ENCODE measurements around the gene RNF146. TPM values are rescaled to one million over a fixed set of nuclear protein-coding genes. Genes with fewer than 3 reads are reported as not detected.
"Not testable (repeated sequence)": the region's sequence is repeated elsewhere in the genome, so short reads cannot be mapped to it uniquely, and the experiment has no call there.

Gene RNF146
- total RNA-seq, 1 experiment from 2014 or later, result 31.3 TPM

- Mint-ChIP-seq H3K9me3 (ENCODE audit: unreplicated experiment) (no peaks in the 10 kb centered on the region), H3K4me1 (ENCODE audit: low read depth, unreplicated experiment) (no peaks in the 10 kb centered on the region), H3K27ac (ENCODE audit: unreplicated experiment) (no peak overlapping the region), H3K4me3 (ENCODE audit: unreplicated experiment) (no peak overlapping the region), H3K27me3 (ENCODE audit: insufficient read depth, unreplicated experiment) (peaks cover 6% of the 10 kb centered on the region), H3K36me3 (ENCODE audit: insufficient read depth, unreplicated experiment) (no peaks in the 10 kb centered on the region)
- ChIA-PET CTCF (no interaction called here), POLR2A (no interaction called here)
- H3K4me1 ChIP-seq, result no peaks in the 10 kb centered on the region
- H3K4me3 ChIP-seq (ENCODE audit: low read depth, low read length), result no peak overlapping the region
- TF ChIP-seq CTCF (IDR thresholded peaks at IDR 0.05; ENCODE audit: insufficient read depth in 1 of 2, low read depth in 1 of 2, low read length in 1 of 2, severe bottlenecking in 1 of 2, unreplicated experiment in 1 of 2), result no peak
- intact Hi-C loops (cut with micrococcal nuclease; ENCODE audit: unreplicated experiment), result no loop called here
- no peak for DNase-seq
- BruUV-seq (replicated peaks), result no TSS peak
- H3K27me3 ChIP-seq (replicated peaks; ENCODE audit: control insufficient read depth, insufficient read depth, low read length), result no peaks in the 10 kb centered on the region
- H3K36me3 ChIP-seq (ENCODE audit: control insufficient read depth, insufficient read depth, low read length), result no peaks in the 10 kb centered on the region
- H3K9me3 ChIP-seq, result no peaks in the 10 kb centered on the region
Measured at GRCh38 chr6:127222418-127222817, 44.2 kb upstream of the RNF146 start.

- H3K27ac Mint-ChIP-seq (ENCODE audit: unreplicated experiment), result no peak overlapping the region
- no peak for DNase-seq
- Histone ChIP-seq H3K9me3 (no peaks in the 10 kb centered on the region), H3K4me3 (ENCODE audit: low read depth, low read length) (no peak overlapping the region), H3K4me1 (no peaks in the 10 kb centered on the region), H3K36me3 (ENCODE audit: control insufficient read depth, insufficient read depth, low read length) (no peaks in the 10 kb centered on the region), H3K27me3 (replicated peaks; ENCODE audit: control insufficient read depth, insufficient read depth, low read length) (no peaks in the 10 kb centered on the region)
- H3K36me3 Mint-ChIP-seq (ENCODE audit: insufficient read depth, unreplicated experiment), result no peaks in the 10 kb centered on the region
- no peak overlapping the region for H3K4me3 Mint-ChIP-seq (ENCODE audit: unreplicated experiment)
- intact Hi-C loops (cut with micrococcal nuclease; ENCODE audit: unreplicated experiment), result no loop called here
- H3K9me3 Mint-ChIP-seq (ENCODE audit: unreplicated experiment), result peaks cover 13% of the 10 kb centered on the region
- POLR2A ChIA-PET, result no interaction called here
- TF ChIP-seq CTCF (IDR thresholded peaks at IDR 0.05; ENCODE audit: insufficient read depth in 1 of 2, low read depth in 1 of 2, low read length in 1 of 2, severe bottlenecking in 1 of 2, unreplicated experiment in 1 of 2), result no peak
- BruUV-seq (replicated peaks), result no TSS peak
- CTCF ChIA-PET, result interaction anchor here (0.9 kb wide), 1 partner anchor 41 kb away, joined by 4 read pairs; the partner anchor contains the start of gene RNF146
- no peaks in the 10 kb centered on the region for H3K4me1 Mint-ChIP-seq (ENCODE audit: low read depth, unreplicated experiment)
- peaks cover 6% of the 10 kb centered on the region for H3K27me3 Mint-ChIP-seq (ENCODE audit: insufficient read depth, unreplicated experiment)
Measured at GRCh38 chr6:127225497-127225896, 41.2 kb upstream of the RNF146 start.

- H3K36me3 Mint-ChIP-seq (ENCODE audit: insufficient read depth, unreplicated experiment); DNase-seq; H3K9me3 ChIP-seq; H3K27ac Mint-ChIP-seq (ENCODE audit: unreplicated experiment); H3K4me1 ChIP-seq; H3K27me3 Mint-ChIP-seq (ENCODE audit: insufficient read depth, unreplicated experiment); BruUV-seq (replicated peaks); H3K27me3 ChIP-seq (replicated peaks; ENCODE audit: control insufficient read depth, insufficient read depth, low read length); intact Hi-C loops (cut with micrococcal nuclease; ENCODE audit: unreplicated experiment); H3K4me3 Mint-ChIP-seq (ENCODE audit: unreplicated experiment); H3K4me3 ChIP-seq (ENCODE audit: low read depth, low read length); H3K4me1 Mint-ChIP-seq (ENCODE audit: low read depth, unreplicated experiment); POLR2A ChIA-PET; H3K36me3 ChIP-seq (ENCODE audit: control insufficient read depth, insufficient read depth, low read length): not testable (repeated sequence)
- peaks cover 33% of the 10 kb centered on the region for H3K9me3 Mint-ChIP-seq (ENCODE audit: unreplicated experiment)
- CTCF ChIA-PET, result interaction anchor here (1.2 kb wide), 1 partner anchor 33 kb away, joined by 3 read pairs; the partner anchor contains the start of gene RNF146
Measured at GRCh38 chr6:127233819-127234218, 32.8 kb upstream of the RNF146 start.

GRCh38 chr6:127243501-127243900 lies 23.2 kb upstream of the RNF146 start:
- H3K9me3 ChIP-seq, result no peaks in the 10 kb centered on the region
- H3K4me1 ChIP-seq, result no peaks in the 10 kb centered on the region
- H3K9me3 Mint-ChIP-seq (ENCODE audit: unreplicated experiment), result no peaks in the 10 kb centered on the region
- intact Hi-C loops (cut with micrococcal nuclease; ENCODE audit: unreplicated experiment), result no loop called here
- H3K4me3 ChIP-seq (ENCODE audit: low read depth, low read length), result no peak overlapping the region
- BruUV-seq (replicated peaks), result no TSS peak
- no peaks in the 10 kb centered on the region for H3K4me1 Mint-ChIP-seq (ENCODE audit: low read depth, unreplicated experiment)
- no peak overlapping the region for H3K27ac Mint-ChIP-seq (ENCODE audit: unreplicated experiment)
- no peaks in the 10 kb centered on the region for H3K36me3 ChIP-seq (ENCODE audit: control insufficient read depth, insufficient read depth, low read length)
- no peak for TF ChIP-seq CTCF (IDR thresholded peaks at IDR 0.05; ENCODE audit: insufficient read depth in 1 of 2, low read depth in 1 of 2, low read length in 1 of 2, severe bottlenecking in 1 of 2, unreplicated experiment in 1 of 2)
- no peaks in the 10 kb centered on the region for H3K27me3 ChIP-seq (replicated peaks; ENCODE audit: control insufficient read depth, insufficient read depth, low read length)
- no peaks in the 10 kb centered on the region for H3K36me3 Mint-ChIP-seq (ENCODE audit: insufficient read depth, unreplicated experiment)
- no peak overlapping the region for H3K4me3 Mint-ChIP-seq (ENCODE audit: unreplicated experiment)
- no peak for DNase-seq
- ChIA-PET CTCF (no interaction called here), POLR2A (no interaction called here)
- H3K27me3 Mint-ChIP-seq (ENCODE audit: insufficient read depth, unreplicated experiment), result no peaks in the 10 kb centered on the region
